Bronchial smooth muscle cell (primary cell): ENCODE data around the gene MRPL9. TPM values are rescaled to one million over a fixed set of nuclear protein-coding genes. Genes with fewer than 3 reads are reported as not detected.

Source experiments
- total RNA-seq: library from RNA; depleted of rRNA; stranded (reverse); fragments of >200 nt; gene quantifications from 2 replicates; pipeline ENCODE4 v1.2.1, GENCODE V29; 2014

The MRPL9 gene
- 90.8 and 110 TPM in 2 replicates for total RNA-seq

DNA sequence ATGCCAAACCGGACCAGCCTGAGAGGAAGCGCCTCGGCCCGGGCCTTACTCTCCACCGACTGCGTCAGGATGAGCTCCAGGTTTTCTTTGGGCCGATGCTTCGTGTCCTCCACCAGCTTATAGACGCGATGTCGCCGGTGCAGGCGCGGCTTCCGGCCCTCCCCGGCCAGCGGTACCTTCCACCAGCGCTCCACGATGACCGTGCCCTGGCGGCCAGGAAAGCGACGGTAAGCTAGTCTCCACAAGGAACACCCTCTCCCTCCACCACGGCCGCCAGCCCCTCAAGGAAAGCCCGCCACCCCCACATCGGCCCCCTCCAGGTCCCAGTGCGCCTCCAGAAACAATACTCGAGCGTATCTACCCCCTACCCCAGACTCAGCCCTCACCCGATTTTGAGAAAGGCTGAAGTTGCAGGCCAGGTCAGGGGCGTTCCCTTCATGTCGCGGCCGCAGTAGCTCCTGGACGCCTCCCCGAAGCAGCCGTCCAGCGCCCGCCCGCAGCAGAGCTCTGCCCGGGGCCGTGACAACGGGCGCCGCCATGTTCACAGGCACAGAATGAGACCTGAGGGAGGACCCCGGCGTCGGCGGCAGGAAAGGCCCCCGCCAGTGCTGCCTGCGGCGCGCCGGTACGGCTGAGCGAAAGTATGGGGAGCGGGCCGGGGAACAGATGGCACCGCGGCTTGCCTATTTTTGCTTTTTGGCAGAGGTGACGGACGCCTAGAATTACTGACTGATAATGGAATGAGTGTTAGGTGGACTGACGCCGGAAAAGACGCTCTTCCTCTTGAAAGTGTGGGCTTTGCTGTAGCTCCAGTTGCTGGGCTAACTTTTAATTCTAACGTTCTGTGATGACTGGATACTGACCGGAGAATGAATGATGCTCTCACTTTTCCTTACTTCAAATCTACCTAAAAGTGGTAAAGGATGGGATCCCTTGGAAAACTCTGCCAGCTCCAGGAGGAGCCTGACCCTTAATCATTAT, at the start of gene MRPL9:
Gene MRPL9, minus strand, starts transcription at position 556 of the 981 bp plus-strand sequence. Its CDS starts 17 bp downstream, at position 539.

DNA sequence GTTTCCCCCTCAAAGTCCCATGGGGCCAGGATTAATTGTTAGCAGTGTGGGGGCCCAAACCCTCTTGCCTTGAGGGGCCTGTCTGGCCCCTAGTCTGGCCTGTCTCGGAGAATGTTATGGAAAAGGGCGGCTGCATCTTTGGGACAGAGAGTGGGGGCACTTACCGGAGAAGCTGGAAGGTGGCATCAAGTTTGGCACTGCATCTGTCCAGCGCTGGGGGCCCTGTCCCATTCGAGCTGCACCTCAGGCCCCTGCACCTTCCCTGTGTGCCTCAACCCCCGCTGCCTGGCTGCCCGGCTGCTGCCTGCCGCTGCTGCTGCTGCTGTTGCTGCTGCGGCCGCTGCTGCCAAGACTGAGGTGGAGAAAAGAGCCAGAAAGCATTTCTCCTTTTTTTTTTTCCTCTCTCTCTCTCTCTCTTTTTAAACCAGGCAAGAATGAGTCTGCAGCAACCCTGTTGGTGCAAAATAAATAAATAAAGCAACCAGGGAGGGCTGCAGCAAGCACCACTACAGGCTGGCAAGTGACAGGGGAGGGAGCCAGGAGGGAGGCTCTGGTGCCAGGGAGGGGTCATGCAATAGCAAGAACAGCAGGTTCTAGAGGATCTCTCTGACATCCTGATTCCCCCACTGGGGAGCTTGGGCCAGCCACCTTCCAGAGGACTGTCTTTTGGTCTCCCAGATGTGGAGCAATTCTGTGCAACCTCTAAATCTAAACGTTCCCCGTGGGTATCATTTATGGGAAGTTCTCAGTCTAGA, 41.9 kb upstream of the MRPL9 start, which contains the start of gene LINGO4:
Gene LINGO4, minus strand, starts transcription at position 354 of the 755 bp plus-strand sequence. CDS start 2,715 bp downstream, outside the sequence.

DNA sequence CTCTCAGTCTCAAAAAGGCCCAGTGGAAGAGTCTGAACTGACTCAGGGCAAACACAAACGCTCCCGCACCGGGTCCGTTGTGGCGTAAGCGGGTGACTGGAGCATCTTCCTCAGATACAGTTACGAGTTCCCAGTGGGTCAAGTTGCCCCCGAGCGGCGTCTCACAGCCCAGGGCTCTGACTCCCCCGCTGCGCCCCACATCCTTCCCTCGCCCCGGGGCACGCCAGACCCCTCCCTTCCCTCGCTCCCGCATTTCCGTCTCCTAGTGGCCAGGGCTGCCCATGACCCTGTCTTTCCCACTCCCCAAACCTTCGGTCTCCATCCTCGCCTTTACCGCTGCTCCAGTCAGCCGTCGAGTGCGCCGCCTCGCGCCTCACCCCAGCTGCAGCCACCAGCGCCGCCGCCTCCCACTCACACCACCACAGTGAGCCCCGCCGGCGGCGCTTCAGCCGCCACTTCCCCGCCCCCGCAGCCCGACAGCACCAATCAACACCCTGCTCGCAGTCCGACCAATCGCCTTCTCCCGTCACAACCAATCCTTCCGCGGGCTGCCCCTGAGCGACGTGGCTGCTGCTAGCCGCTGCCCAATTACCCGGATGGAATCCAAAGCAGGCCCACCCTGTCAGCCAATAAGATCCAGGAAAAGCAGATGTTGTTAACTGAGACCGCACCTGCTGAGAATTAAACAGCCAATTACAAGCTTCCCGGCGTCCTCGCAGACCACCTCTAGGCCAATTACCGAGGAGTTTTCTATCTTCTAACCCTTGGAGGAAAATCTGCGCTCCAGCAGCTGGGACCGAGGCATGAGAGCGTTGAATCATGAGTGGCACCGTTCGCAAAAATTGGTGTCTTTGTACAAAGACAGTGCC, 27.0 kb upstream of the MRPL9 start, which contains the start of gene TDRKH:
Gene TDRKH, minus strand, starts transcription at position 430 of the 869 bp plus-strand sequence. CDS start 7,478 bp downstream, outside the sequence.

DNA sequence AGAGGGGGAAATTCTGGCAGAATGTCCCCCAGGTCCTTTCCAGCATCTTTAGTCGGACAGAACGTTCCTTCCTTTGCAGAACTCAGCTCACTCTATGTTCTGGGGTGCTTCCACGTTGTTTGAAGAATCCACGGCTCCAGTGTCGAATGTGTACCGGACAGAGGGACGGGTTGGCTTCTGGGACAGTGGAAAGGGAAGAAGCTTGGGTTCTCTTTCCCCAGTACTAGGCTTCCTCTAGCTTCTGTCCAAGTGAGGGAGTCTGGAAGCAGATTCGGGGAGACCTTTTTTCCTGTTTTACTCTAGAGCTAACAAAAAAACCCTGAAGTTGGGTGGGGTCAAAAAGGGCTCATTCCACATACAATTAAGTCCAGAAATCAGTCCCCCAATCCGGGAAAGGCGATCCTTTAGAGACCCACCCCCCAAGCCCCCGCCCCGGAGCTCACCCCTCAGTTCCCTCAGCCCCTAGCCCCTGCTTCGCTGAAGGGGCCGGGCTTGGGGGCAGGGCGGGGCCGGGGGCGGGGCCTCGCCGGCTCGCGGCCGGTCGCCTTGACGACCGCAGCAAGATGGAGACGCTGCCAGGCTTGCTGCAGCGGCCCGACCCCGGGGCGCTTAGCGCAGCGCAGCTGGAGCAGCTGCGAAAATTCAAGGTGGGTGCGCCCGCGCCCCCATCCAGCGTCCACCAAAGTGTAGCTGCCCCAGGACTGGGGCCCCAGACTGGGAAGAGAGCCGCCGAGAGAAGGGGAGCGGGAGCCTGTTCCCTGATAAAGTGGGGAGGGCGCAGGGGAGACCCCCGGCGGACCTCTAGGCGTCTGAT, 42.1 kb downstream of the MRPL9 start, which contains the start of gene RIIAD1:
Gene RIIAD1, plus strand, starts transcription at position 549 of the 814 bp plus-strand sequence. Its CDS starts 15 bp downstream, at position 564.

DNA sequence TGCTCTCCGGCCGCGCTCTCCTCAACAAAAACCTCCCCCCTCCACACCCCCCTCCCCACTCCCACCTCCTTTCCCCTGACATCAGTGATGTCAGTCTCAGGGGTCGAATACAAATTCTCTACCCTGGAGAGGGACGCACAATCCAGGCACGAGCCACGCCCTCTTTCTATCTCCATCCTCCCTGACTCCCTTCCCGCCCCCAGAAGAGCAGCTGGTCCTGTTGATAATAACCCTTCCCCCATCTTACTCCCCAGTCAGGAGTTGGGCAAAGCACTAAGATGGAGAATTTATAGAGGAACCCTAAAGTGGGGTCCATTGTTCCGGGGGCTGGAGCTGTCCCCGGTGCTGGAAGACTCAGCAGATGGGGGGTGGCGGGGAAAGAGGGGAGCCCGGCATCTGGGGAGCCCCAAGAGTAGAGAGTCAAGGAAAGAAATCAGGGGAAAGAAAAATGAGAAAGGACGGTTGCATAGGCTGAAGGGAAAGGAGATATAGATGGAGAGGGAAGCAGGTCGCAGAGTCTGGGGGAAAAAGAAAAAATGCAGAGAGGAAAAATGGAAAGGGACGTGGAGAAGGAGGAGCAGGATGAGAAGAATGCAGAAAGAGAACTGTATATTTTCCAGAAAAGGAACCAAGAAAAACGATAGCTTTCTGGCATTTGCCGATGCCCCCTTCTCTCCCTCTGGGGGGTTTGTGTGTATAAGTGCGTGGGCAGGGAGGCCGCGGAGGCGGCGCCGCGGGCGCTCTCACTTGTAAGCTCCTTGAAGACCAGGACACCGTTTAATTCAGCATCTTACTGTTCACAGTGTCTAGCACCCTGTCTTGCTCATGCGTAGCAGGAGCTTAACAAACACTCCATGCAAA, 46.3 kb downstream of the MRPL9 start, which contains the start of gene CELF3:
Gene CELF3, minus strand, starts transcription at position 33 of the 861 bp plus-strand sequence. CDS start 783 bp downstream, outside the sequence.

Other genes with a start within 250 kb of the MRPL9 start
- gene TUFT1, start 223.2 kb downstream of the MRPL9 start, total RNA-seq, result 1.5 and 5.2 TPM in 2 replicates
- gene SNX27, start 151.4 kb downstream of the MRPL9 start, total RNA-seq, result 27.4 and 50.5 TPM in 2 replicates
- not detected in 2 replicates for gene CELF3, start 46.7 kb downstream of the MRPL9 start, total RNA-seq
- not detected in 2 replicates for gene RIIAD1, start 42.0 kb downstream of the MRPL9 start, total RNA-seq
- gene TDRKH, start 27.0 kb upstream of the MRPL9 start, total RNA-seq, result 0.95 and 1.0 TPM in 2 replicates
- gene LINGO4, start 41.9 kb upstream of the MRPL9 start, total RNA-seq, result not detected in 2 replicates
- not detected in 2 replicates for gene RORC, start 68.3 kb upstream of the MRPL9 start, total RNA-seq
- not detected in 2 replicates for gene C2CD4D, start 76.3 kb upstream of the MRPL9 start, total RNA-seq
- not detected in 2 replicates for gene THEM5, start 90.2 kb upstream of the MRPL9 start, total RNA-seq
- gene THEM4, start 146.0 kb upstream of the MRPL9 start, total RNA-seq, result 6.0 and 8.7 TPM in 2 replicates
- gene S100A10, start 230.4 kb upstream of the MRPL9 start, total RNA-seq, result 103 and 186 TPM in 2 replicates